Cardiac septum (tissue), 1 donor: ENCODE results near the gene VPREB1. TPM values are rescaled to one million over a fixed set of nuclear protein-coding genes. Genes with fewer than 3 reads are reported as not detected.
"Not testable (repeated sequence)": the region's sequence is repeated elsewhere in the genome, so short reads cannot be mapped to it uniquely, and the experiment has no call there.

Experiments used
- DNase-seq: peaks from one replicate; pipeline ENCODE4 v3.0.0-alpha.2; 2020; ENCODE audit warnings: low spot score
- intact Hi-C: fragments of 100-400 bp; cut with DNase I; formaldehyde crosslinking; loops from one replicate; pipeline ENCODE4 v1.14.0; 2022
- total RNA-seq: library from RNA; stranded (reverse); fragmentation: NEBNext Ultra II Directional; extraction: Animal tissue kit (Norgen Biotek cat#: 25700); gene quantifications from one replicate; pipeline ENCODE4 v1.2.1, GENCODE V29; 2021
- donor health status: DM: no; HTN: no; CAD: no.

Gene VPREB1
- total RNA-seq, 1 donor from 2014 or later = not detected

DNA sequence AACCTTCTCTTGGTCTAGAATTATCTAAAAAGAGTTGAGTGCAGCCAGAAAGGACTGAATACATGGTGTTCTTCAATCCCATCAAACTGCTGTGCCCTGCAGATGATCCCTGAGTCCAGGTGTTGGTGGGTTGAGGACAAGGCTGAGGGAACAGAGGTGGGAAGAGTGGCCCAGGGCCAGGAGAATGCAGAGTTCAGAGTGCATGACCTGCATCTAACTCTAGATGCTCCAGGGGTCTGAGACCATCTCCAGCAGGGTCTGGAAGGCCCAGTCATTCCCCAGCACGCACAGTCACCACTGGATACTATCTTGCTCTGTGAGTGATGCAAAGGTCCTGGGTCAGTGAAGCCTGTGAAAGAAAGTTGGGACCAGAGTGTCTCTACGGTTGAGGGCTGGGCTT, 2.1 kb upstream of the VPREB1 start:
- no peak for DNase-seq
- intact Hi-C loops = no loop called here

- no peak for DNase-seq
- intact Hi-C loops = no loop called here
Measured at GRCh38 chr22:22243033-22243680, 1.4 kb upstream of the VPREB1 start.

- DNase-seq = no peak
- intact Hi-C loops = no loop called here
Measured at GRCh38 chr22:22245256-22245909, 797 bp downstream of the VPREB1 start.

- intact Hi-C loops = no loop called here
- DNase-seq = no peak
Measured at GRCh38 chr22:22245935-22246525, 1.4 kb downstream of the VPREB1 start.

- no peak for DNase-seq
- intact Hi-C loops = no loop called here
Measured at GRCh38 chr22:22246706-22247105, 2.1 kb downstream of the VPREB1 start.

DNA sequence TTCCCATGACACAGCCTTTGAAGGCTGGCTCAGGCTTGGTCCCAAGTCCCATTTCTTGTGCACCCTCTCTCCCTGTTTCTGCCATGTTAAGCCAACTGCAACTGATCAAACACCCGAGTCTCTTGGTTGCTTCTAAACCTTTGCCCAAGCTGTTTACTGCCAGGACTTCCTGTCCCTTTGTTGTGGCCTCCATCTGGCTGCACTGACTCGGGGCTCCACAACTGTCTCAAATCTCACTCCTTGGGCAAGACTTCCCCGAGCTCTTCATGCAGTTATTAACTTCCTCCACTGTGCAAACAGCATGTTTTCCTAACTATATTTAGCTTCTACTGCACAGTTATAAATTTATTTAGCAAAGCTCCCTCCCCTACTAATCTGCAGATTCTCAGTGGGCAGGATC, 4.3 kb downstream of the VPREB1 start:
- no peak for DNase-seq
- intact Hi-C loops = no loop called here

- DNase-seq, intact Hi-C loops: not testable (repeated sequence)
Measured at GRCh38 chr22:22250651-22251050, 6.1 kb downstream of the VPREB1 start.

- intact Hi-C loops = not testable (repeated sequence)
Measured at GRCh38 chr22:22256133-22256532, 11.5 kb downstream of the VPREB1 start.

DNA sequence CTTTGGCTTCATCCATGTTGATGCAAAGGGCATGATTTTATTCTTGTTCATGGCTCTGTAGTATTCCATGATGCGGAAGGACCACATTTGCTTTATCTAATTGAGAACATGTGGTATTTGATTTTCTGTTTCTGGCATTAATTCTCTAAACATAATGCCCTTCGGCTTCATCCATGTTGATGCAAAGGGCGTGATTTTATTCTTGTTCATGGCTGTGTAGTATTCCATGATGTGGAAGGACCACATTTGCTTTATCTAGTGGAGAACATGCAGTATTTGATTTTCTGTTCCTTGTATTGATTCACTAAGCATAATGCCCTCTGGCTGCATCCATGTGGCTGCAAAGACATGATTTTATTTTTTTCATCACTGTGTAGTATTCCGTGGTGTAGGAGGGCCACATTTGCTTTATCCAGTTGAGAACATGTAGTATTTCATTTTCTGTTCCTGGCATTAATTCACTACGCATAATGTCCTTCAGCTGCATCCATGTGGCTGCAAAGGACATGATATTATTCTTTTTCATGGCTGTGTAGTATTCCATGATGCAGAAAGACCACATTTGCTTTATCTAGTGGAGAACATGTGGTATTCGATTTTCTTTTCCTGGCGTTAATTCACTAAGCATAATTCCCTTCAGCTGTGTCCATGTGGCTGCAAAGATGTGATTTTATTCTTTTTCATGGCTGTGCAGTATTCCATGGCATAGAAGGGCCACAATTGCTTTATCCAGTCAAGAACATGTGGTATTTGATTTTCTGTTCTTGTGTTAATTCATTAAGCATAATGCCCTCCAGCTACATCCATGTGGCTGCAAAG, 14.2 kb downstream of the VPREB1 start:
- intact Hi-C loops, DNase-seq: not testable (repeated sequence)

More at GRCh38 chr22:22256133-22256532, 11.5 kb downstream of the VPREB1 start:
- DNase-seq = not testable (repeated sequence)

- intact Hi-C loops, DNase-seq: not testable (repeated sequence)
Measured at GRCh38 chr22:22260169-22260568, 15.6 kb downstream of the VPREB1 start.

DNA sequence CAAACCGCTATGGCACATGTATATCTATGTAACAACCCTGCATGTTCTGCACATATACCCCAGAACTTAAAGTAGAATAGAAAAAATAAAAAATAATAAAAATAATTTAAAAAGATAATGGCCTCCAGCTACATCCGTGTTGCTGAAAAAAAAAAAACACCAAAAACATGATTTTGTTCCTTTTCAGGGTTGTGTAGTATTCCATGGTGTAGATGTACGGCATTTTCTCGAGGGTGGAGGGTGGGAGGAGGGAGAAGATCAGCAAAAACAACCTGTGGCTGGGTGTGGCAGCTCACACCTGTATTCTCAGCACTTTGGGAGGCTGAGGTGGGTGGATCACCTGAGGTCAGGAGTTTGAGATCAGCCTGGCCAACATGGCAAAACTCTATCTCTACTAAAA, 16.0 kb downstream of the VPREB1 start:
- intact Hi-C loops, DNase-seq: not testable (repeated sequence)

- DNase-seq, intact Hi-C loops: not testable (repeated sequence)
Measured at GRCh38 chr22:22262332-22263074, 17.9 kb downstream of the VPREB1 start.

- DNase-seq, intact Hi-C loops: not testable (repeated sequence)
Measured at GRCh38 chr22:22263823-22264222, 19.2 kb downstream of the VPREB1 start.

GRCh38 chr22:22270036-22270676, 25.6 kb downstream of the VPREB1 start:
- peak; percentile 69 for DNase-seq
- intact Hi-C loops = not testable (repeated sequence)

GRCh38 chr22:22277423-22277822, 32.8 kb downstream of the VPREB1 start:
- intact Hi-C loops, DNase-seq: not testable (repeated sequence)

GRCh38 chr22:22284962-22285756, 40.6 kb downstream of the VPREB1 start:
- DNase-seq, intact Hi-C loops: not testable (repeated sequence)

DNA sequence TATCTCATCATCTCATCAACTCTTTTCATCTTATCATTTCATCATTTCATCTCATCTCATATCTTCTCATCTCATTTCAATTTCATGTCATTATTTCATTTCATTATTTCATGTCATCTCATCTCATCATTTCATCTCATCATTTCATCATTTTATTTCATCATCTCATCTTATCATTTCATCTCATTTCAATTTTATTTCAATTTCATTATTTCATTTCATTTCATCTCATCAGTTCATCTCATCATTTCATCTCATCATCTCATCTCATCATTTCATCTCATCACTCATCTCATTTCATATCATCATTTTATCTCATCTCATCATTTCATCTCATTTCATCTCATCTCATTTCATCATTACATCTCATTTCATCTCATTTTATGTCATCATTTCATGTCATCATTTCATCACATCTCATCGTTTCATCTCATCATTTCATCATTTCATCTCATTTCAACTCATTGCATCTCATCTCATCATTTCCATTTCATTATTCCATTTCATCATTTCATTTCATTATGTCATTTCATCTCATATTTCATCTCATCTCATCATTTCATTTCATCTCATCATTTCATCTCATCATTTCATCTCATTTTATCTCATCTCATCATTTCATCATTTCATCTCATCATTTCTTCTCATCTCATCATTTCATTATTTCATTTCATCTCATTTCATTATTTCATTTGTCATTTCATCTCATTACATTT, 42.0 kb downstream of the VPREB1 start:
- intact Hi-C loops, DNase-seq: not testable (repeated sequence)
